AG04450 (cell line): ENCODE measurements around the gene CLDN14. TPM values are rescaled to one million over a fixed set of nuclear protein-coding genes. Genes with fewer than 3 reads are reported as not detected.

Experiments used
- CTCF ChIA-PET: fragments of 300-600, 350-600 bp; formaldehyde crosslinking; extraction: SDS; loops from one replicate; lab custom pipeline; 2022; ENCODE audit warnings: antibody characterized with exemption, inconsistent platforms; lab: Charles Lee
- POLR2A ChIA-PET: fragments of 350-600 bp; formaldehyde crosslinking; extraction: SDS; loops from one replicate; lab custom pipeline; 2021; ENCODE audit warnings: antibody characterized with exemption, inconsistent platforms; lab: Yijun Ruan, JAX
- DNase-seq: peaks from one replicate; pipeline ENCODE4 v3.0.0-alpha.2; 2011; ENCODE audit warnings: low read depth, low spot score
- H3K27ac ChIP-seq: one replicate; pipeline ENCODE4 v1.5.1; 2012; ENCODE audit warnings: low read depth, low read length, control low read depth
- H3K27me3 ChIP-seq: one replicate; pipeline ENCODE4 v1.6.0; 2012; ENCODE audit warnings: low read length; ENCODE audit not compliant: control insufficient read depth, insufficient read depth
- H3K4me3 ChIP-seq: 2 replicates; pipeline ENCODE4 v1.5.1; 2011; ENCODE audit warnings: mild to moderate bottlenecking, low read depth, low read length, control low read depth
- H3K9me3 ChIP-seq: 2 replicates; pipeline ENCODE4 v1.5.1; 2012; ENCODE audit warnings: low read length; ENCODE audit not compliant: control insufficient read depth, insufficient read depth
- polyA plus RNA-seq: library from polyadenylated mRNA; depleted of rRNA; stranded (reverse); fragments of >200 nt; gene quantifications from 2 replicates; pipeline ENCODE4 v1.2.3, GENCODE V29; 2011
- TF ChIP-seq, protein P1 (sequence below): IDR thresholded peaks from 2 replicates; pipeline ENCODE4 v1.5.1; 2011; ENCODE audit warnings: low read depth, low read length, control low read depth, inconsistent platforms

CLDN14 gene
- polyA plus RNA-seq, 1 experiment = not detected

GRCh38 chr21:36513430-36513829 is 33.5 kb upstream of the CLDN14 start:
- no peak for DNase-seq

DNA sequence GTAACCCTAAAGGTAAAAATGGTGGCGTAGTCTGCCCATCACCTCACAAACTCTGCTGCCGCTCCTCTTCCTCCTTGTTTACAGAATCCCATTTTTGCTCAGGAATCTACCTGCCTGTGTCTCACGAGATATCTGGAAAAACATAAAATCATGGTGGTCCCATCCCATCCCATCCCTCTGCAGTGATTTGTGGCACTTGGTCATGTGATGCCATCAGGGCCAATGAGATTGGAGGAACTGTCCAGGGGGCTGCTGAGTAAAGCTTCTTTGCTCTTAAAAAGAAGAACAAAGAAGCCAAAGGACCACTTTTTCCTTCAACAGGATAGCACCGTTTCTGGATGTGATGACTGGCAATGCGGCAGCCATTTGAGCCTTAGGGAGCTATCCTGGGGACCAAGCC is 33.0 kb upstream of the CLDN14 start:
- no peak for DNase-seq
- CTCF ChIA-PET = no interaction called here
- Histone ChIP-seq H3K27me3 (peaks cover 39% of the 10 kb centered on the region), H3K27ac (no peak overlapping the region), H3K4me3 (no peak overlapping the region), H3K9me3 (no peaks in the 10 kb centered on the region)
- TF ChIP-seq, protein P1, sequence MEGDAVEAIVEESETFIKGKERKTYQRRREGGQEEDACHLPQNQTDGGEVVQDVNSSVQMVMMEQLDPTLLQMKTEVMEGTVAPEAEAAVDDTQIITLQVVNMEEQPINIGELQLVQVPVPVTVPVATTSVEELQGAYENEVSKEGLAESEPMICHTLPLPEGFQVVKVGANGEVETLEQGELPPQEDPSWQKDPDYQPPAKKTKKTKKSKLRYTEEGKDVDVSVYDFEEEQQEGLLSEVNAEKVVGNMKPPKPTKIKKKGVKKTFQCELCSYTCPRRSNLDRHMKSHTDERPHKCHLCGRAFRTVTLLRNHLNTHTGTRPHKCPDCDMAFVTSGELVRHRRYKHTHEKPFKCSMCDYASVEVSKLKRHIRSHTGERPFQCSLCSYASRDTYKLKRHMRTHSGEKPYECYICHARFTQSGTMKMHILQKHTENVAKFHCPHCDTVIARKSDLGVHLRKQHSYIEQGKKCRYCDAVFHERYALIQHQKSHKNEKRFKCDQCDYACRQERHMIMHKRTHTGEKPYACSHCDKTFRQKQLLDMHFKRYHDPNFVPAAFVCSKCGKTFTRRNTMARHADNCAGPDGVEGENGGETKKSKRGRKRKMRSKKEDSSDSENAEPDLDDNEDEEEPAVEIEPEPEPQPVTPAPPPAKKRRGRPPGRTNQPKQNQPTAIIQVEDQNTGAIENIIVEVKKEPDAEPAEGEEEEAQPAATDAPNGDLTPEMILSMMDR = no peak
- POLR2A ChIA-PET = no interaction called here

More at GRCh38 chr21:36513430-36513829, 33.5 kb upstream of the CLDN14 start:
- ChIA-PET POLR2A (no interaction called here), CTCF (no interaction called here)
- H3K4me3 ChIP-seq = no peak overlapping the region
- H3K27ac ChIP-seq = no peak overlapping the region
- H3K9me3 ChIP-seq = no peaks in the 10 kb centered on the region
- TF ChIP-seq, protein P1 = no peak
- peaks cover 38% of the 10 kb centered on the region for H3K27me3 ChIP-seq

DNA sequence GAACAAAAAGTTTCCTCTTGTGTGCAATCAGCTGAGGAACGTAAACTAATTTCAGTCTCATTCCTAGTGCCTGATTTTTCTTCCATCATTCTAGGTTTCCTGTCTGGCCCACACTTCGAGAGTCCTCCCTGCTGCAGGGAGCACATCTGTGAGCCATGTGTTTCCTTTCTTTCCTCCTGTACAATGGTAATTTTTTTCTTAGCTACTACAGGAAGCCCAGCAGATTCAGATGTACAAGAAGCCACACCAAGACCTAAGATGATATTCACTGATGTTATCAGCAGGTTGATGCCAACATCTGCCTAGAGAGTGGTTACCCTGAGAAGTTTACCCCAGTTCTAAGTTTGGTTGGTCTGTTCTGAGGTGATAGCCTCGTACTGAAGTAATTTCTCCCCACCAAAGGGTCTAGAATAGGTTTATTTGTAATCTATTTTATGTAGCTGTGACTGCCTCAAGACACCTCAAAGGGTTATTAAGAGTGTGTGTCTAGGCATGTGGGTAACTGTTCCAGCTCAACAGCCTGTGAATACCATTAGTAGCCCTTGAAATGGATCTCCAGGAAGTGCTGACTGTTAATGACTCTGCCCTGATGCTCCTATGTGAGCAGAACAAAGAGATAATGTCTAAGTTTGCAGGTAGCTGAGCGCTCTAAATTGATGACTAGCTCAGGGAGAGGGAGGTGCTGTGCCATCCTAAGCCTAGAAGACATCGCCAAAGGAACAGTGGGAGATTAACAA is 31.7 kb upstream of the CLDN14 start:
- H3K27me3 ChIP-seq = peaks cover 36% of the 10 kb centered on the region
- no peak overlapping the region for H3K4me3 ChIP-seq
- no peak overlapping the region for H3K27ac ChIP-seq
- no peak for DNase-seq
- TF ChIP-seq, protein P1 = no peak
- H3K9me3 ChIP-seq = no peaks in the 10 kb centered on the region
- ChIA-PET CTCF (no interaction called here), POLR2A (interaction anchor here (0.7 kb wide), 1 partner anchor 118 kb away, joined by 4 read pairs; no protein-coding TSS in a partner anchor)

DNA sequence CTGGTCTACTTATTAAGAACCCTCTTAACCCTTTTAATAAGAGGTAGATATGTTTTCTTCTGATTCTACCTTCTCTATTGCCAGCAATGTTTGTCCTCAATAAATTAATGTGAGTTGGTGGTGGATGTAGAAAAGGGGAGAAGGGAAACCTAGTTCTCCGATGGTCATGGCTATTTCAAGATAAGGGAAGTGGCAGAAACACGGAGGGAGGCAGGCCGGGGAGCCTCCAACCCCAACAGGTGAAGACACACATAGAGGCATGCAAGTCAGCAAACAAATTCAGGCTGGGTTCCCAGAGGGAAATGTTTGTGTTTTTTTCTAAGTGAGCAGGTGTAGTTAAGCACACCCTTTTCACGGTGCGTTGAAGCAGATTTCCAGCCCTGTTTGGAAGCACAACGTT is 31.0 kb upstream of the CLDN14 start:
- TF ChIP-seq, protein P1 = no peak
- ChIA-PET CTCF (no interaction called here), POLR2A (interaction anchor here (0.7 kb wide), 1 partner anchor 119 kb away, joined by 4 read pairs; no protein-coding TSS in a partner anchor)
- no peak for DNase-seq
- Histone ChIP-seq H3K9me3 (no peaks in the 10 kb centered on the region), H3K27me3 (peaks cover 36% of the 10 kb centered on the region), H3K27ac (no peak overlapping the region), H3K4me3 (no peak overlapping the region)

DNA sequence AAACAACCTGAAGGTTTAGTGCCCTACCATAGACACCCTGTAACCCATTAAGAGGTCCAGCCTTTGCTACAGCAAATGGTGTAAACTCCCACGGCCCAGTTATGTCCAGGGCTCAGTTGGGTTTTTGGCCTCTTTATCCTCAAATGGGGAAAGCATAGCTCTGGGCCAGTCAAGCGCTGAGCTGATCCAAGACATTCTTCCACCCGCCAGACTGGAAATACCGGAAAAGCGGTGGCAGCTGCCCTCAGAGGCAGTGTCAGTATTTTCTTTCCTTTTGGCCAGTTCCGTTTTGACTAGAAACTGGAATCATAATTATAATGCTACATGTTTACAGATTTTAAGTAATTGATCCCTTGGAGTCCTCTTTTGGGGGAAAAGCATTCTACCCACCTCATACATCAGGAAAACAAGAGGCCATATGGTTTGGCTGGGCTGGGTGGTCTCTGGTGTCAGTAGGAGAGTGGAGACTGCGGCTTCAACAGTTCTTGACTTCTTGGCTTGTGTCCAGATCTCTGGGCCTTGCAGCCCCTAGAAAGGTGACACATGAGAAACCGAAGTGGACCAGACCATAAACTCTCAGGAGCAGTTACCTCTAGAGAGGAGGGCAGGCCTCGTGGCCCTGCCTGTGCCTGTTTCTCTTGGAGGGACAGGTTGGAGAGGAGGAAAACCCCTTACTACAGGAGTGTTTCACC is 30.2 kb upstream of the CLDN14 start:
- H3K27ac ChIP-seq = peak overlapping the region; percentile 21
- CTCF ChIA-PET = no interaction called here

More for the DNA sequence above, 30.2 kb upstream of the CLDN14 start:
- no peaks in the 10 kb centered on the region for H3K9me3 ChIP-seq
- no peak overlapping the region for H3K4me3 ChIP-seq
- POLR2A ChIA-PET = no interaction called here
- no peak for DNase-seq
- TF ChIP-seq, protein P1 = no peak
- H3K27me3 ChIP-seq = peaks cover 40% of the 10 kb centered on the region
